GM18873 (cell line): ENCODE measurements around the gene NDUFAF8.

Source experiments
- ATAC-seq: cut with Tn5 transposase; IDR thresholded peaks from one replicate; pipeline ENCODE4 v1.9.1; 2021; ENCODE audit warnings: mild to moderate bottlenecking, moderate library complexity, moderate number of reproducible peaks; ENCODE audit not compliant: unreplicated experiment, low FRiP score

The NDUFAF8 gene

GRCh38 chr17:81237591-81238489 lies 1.3 kb upstream of the NDUFAF8 start:
- no peak for ATAC-seq

- ATAC-seq, result no peak
These were observed 666 bp upstream of the NDUFAF8 start for GRCh38 chr17:81238490-81238814.

- ATAC-seq, result no peak
These were observed 817 bp downstream of the NDUFAF8 start for GRCh38 chr17:81239714-81240555.

- no peak for ATAC-seq
These were observed 1.6 kb downstream of the NDUFAF8 start for GRCh38 chr17:81240761-81241160.

- no peak for ATAC-seq
These were observed 2.1 kb downstream of the NDUFAF8 start for GRCh38 chr17:81241203-81241602.

GRCh38 chr17:81241648-81242420 lies 2.7 kb downstream of the NDUFAF8 start:
- no peak for ATAC-seq

GRCh38 chr17:81242421-81243332 lies 3.6 kb downstream of the NDUFAF8 start:
- no peak for ATAC-seq

GRCh38 chr17:81243333-81243664 lies 4.2 kb downstream of the NDUFAF8 start:
- ATAC-seq, result no peak

- ATAC-seq, result no peak
These were observed 5.4 kb downstream of the NDUFAF8 start for GRCh38 chr17:81244358-81245023.

- ATAC-seq, result no peak
These were observed 6.0 kb downstream of the NDUFAF8 start for GRCh38 chr17:81245024-81245664.

GRCh38 chr17:81245665-81246342 lies 6.7 kb downstream of the NDUFAF8 start:
- ATAC-seq, result no peak

- no peak for ATAC-seq
These were observed 7.2 kb downstream of the NDUFAF8 start for GRCh38 chr17:81246343-81246670.

- ATAC-seq, result no peak
These were observed 7.7 kb downstream of the NDUFAF8 start for GRCh38 chr17:81246679-81247338.

GRCh38 chr17:81247339-81247990 lies 8.3 kb downstream of the NDUFAF8 start:
- no peak for ATAC-seq

- ATAC-seq, result no peak
These were observed 9.5 kb downstream of the NDUFAF8 start for GRCh38 chr17:81248649-81249048.

- ATAC-seq, result no peak
These were observed 10.3 kb downstream of the NDUFAF8 start for GRCh38 chr17:81249223-81250040.
